HG03439 (cell line): Measurements from ENCODE around the gene NRL.
A peak's percentile ranks its signal among the peaks of the same experiment; 100 is the strongest.
"Not testable (repeated sequence)": the region's sequence is repeated elsewhere in the genome, so short reads cannot be mapped to it uniquely, and the experiment has no call there.

Experiments
- ATAC-seq: cut with Tn5 transposase; IDR thresholded peaks from one replicate; pipeline ENCODE4 v1.9.1; 2021; ENCODE audit warnings: mild to moderate bottlenecking, moderate library complexity; ENCODE audit not compliant: unreplicated experiment

The NRL gene

GRCh38 chr14:24127673-24128072, 12.9 kb upstream of the NRL start:
- ATAC-seq, result no peak

- ATAC-seq, result no peak
These were observed 12.2 kb upstream of the NRL start for GRCh38 chr14:24126939-24127338.

- no peak for ATAC-seq
These were observed 9.0 kb upstream of the NRL start for GRCh38 chr14:24123424-24124417.

GRCh38 chr14:24122898-24123297, 8.1 kb upstream of the NRL start:
- ATAC-seq, result no peak

GRCh38 chr14:24122416-24122815, 7.7 kb upstream of the NRL start:
- no peak for ATAC-seq

- ATAC-seq, result no peak
These were observed 6.5 kb upstream of the NRL start for GRCh38 chr14:24121210-24121609.

- no peak for ATAC-seq
These were observed 4.9 kb upstream of the NRL start for GRCh38 chr14:24119691-24120090.

GRCh38 chr14:24117179-24117578, 2.4 kb upstream of the NRL start:
- no peak for ATAC-seq

- no peak for ATAC-seq
These were observed 1.5 kb upstream of the NRL start for GRCh38 chr14:24116128-24116814.

GRCh38 chr14:24115422-24116127, 826 bp upstream of the NRL start:
- no peak for ATAC-seq

GRCh38 chr14:24113801-24114531, 783 bp downstream of the NRL start:
- peak; percentile 33 for ATAC-seq

GRCh38 chr14:24113379-24113800, 1.4 kb downstream of the NRL start:
- ATAC-seq, result no peak

- ATAC-seq, result no peak
These were observed 4.2 kb downstream of the NRL start for GRCh38 chr14:24110523-24110922.

- no peak for ATAC-seq
These were observed 4.7 kb downstream of the NRL start for GRCh38 chr14:24110060-24110459.

GRCh38 chr14:24108336-24108874, 6.3 kb downstream of the NRL start:
- no peak for ATAC-seq

GRCh38 chr14:24106672-24107271, 8.0 kb downstream of the NRL start:
- no peak for ATAC-seq

GRCh38 chr14:24105609-24106239, 9.0 kb downstream of the NRL start:
- ATAC-seq, result not testable (repeated sequence)

- ATAC-seq, result no peak
These were observed 11.3 kb downstream of the NRL start for GRCh38 chr14:24103451-24103850.

- ATAC-seq, result no peak
These were observed 12.2 kb downstream of the NRL start for GRCh38 chr14:24102357-24103048.
